GM12801 (cell line): ENCODE results near the gene KASH5.

Experiments
- CTCF ChIP-seq: IDR thresholded peaks from one replicate; pipeline ENCODE4 v1.5.1; 2011; ENCODE audit warnings: control low read depth; ENCODE audit not compliant: insufficient read length; ENCODE audit errors: extremely low read depth

The KASH5 gene

GRCh38 chr19:49438261-49438660 is 50.2 kb downstream of the KASH5 start:
- no peak for TF ChIP-seq CTCF

- no peak for TF ChIP-seq CTCF
Measured at GRCh38 chr19:49439836-49440235, 51.8 kb downstream of the KASH5 start.

- no peak for TF ChIP-seq CTCF
Measured at GRCh38 chr19:49440439-49441209, 52.6 kb downstream of the KASH5 start.

GRCh38 chr19:49441210-49441959 is 53.3 kb downstream of the KASH5 start, which contains the start of gene SLC17A7:
Gene SLC17A7 (minus strand): TSS chr19:49441527. CDS start chr19:49441379, 148 bp downstream.
- no peak for TF ChIP-seq CTCF

- TF ChIP-seq CTCF, result no peak
Measured at GRCh38 chr19:49441960-49442350, 53.9 kb downstream of the KASH5 start.

- no peak for TF ChIP-seq CTCF
Measured at GRCh38 chr19:49442354-49442753, 54.3 kb downstream of the KASH5 start.

GRCh38 chr19:49442771-49443365 is 54.8 kb downstream of the KASH5 start:
- no peak for TF ChIP-seq CTCF
